T-helper 2 cell treated with Interferon-gamma antibody and Interleukin-4, amounts not matched to agents 5 μg/mL and 100 μg/mL, for 36 hours (primary cell): ENCODE measurements around the gene SLC25A34.

Source experiments
- DNase-seq: peaks from one replicate; pipeline ENCODE4 v3.0.0; 2021; ENCODE audit warnings: low spot score
- H3K27ac Mint-ChIP-seq: one replicate; pipeline ENCODE4 v1.8.0; 2021; ENCODE audit warnings: mild to moderate bottlenecking, mixed read lengths
- H3K27me3 Mint-ChIP-seq: one replicate; pipeline ENCODE4 v1.8.0; 2021; ENCODE audit warnings: low read depth, mixed read lengths
- H3K36me3 Mint-ChIP-seq: one replicate; pipeline ENCODE4 v1.8.0; 2021; ENCODE audit warnings: low read depth, mixed read lengths
- H3K4me1 Mint-ChIP-seq: one replicate; pipeline ENCODE4 v1.8.0; 2021; ENCODE audit warnings: low read depth, mixed read lengths
- H3K4me3 Mint-ChIP-seq: one replicate; pipeline ENCODE4 v1.8.0; 2022; ENCODE audit warnings: mild to moderate bottlenecking, moderate library complexity, mixed read lengths
- H3K9me3 Mint-ChIP-seq: one replicate; pipeline ENCODE4 v1.8.0; 2021; ENCODE audit warnings: mixed read lengths

SLC25A34 gene

GRCh38 chr1:15704526-15705183 is 31.4 kb upstream of the SLC25A34 start:
- no peaks in the 10 kb centered on the region for H3K27me3 Mint-ChIP-seq
- DNase-seq = no peak

GRCh38 chr1:15705184-15705566 is 30.9 kb upstream of the SLC25A34 start:
- peaks cover 4% of the 10 kb centered on the region for H3K36me3 Mint-ChIP-seq
- DNase-seq = no peak
- no peaks in the 10 kb centered on the region for H3K4me1 Mint-ChIP-seq
- H3K4me3 Mint-ChIP-seq = no peak overlapping the region
- no peaks in the 10 kb centered on the region for H3K27me3 Mint-ChIP-seq
- no peak overlapping the region for H3K27ac Mint-ChIP-seq
- H3K9me3 Mint-ChIP-seq = no peaks in the 10 kb centered on the region

More at GRCh38 chr1:15704526-15705183, 31.4 kb upstream of the SLC25A34 start:
- no peak overlapping the region for H3K4me3 Mint-ChIP-seq
- peaks cover 4% of the 10 kb centered on the region for H3K36me3 Mint-ChIP-seq
- no peaks in the 10 kb centered on the region for H3K4me1 Mint-ChIP-seq
- H3K27ac Mint-ChIP-seq = no peak overlapping the region
- no peaks in the 10 kb centered on the region for H3K9me3 Mint-ChIP-seq

- Mint-ChIP-seq H3K4me3 (no peak overlapping the region), H3K27ac (no peak overlapping the region), H3K4me1 (no peaks in the 10 kb centered on the region), H3K9me3 (no peaks in the 10 kb centered on the region), H3K36me3 (peaks cover 4% of the 10 kb centered on the region), H3K27me3 (no peaks in the 10 kb centered on the region)
- DNase-seq = no peak
Observed at GRCh38 chr1:15706751-15707150, 29.3 kb upstream of the SLC25A34 start.

GRCh38 chr1:15707239-15707925 is 28.7 kb upstream of the SLC25A34 start:
- Mint-ChIP-seq H3K4me1 (no peaks in the 10 kb centered on the region), H3K36me3 (peaks cover 4% of the 10 kb centered on the region), H3K27me3 (no peaks in the 10 kb centered on the region), H3K27ac (no peak overlapping the region), H3K4me3 (no peak overlapping the region), H3K9me3 (no peaks in the 10 kb centered on the region)
- DNase-seq = no peak

DNA sequence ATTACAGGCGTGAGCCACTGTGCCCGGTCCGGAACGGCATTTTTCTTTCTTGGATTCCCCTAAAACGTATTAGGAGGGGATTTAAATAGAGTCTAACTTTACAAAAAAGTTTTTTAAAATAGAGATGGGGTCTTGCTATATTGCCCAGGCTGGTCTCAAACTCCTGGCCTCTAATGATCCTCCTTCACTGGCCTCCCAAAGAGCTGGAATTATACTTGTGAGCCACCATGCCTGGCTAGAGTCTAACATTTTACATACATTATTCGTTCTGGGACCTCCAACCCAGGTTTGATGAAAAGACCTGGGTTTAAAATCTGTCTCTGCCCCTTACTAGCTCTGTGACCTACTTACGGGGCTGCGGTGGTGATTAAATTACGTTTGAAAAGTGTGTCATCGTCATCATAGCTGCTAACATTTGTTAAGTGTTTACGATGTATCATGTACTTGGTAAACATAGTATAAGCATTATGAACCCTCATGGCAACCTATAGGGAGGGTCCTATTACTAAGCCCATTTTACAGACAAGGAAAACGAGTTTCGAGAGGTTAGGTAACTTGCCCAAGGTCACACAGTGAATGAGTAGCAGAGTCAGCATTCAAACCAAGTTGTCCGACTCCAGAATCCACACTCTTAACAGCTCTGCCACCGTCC is 27.4 kb upstream of the SLC25A34 start:
- Mint-ChIP-seq H3K9me3 (no peaks in the 10 kb centered on the region), H3K36me3 (peaks cover 4% of the 10 kb centered on the region), H3K4me1 (no peaks in the 10 kb centered on the region), H3K4me3 (no peak overlapping the region), H3K27ac (no peak overlapping the region), H3K27me3 (no peaks in the 10 kb centered on the region)
- DNase-seq = no peak

DNA sequence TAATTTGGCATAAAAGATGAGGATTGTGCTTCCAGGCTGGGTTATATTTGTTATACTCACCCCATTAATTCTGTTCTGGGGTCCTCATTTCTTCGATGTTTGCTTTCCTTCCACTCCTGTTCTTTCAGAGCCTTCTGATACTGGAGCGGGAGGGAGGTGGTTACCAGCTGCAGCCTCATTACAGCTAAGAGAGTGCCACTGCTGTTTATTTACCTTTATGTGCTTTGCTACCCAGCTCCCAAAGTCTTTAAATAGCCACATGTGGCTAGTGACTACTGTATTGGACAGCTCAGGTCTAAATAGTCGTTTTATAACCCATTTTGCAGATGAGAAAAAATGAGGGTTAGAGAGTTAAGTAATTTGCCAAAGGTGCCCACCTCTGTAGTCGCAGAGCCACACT is 26.8 kb upstream of the SLC25A34 start:
- H3K9me3 Mint-ChIP-seq = no peaks in the 10 kb centered on the region
- peaks cover 4% of the 10 kb centered on the region for H3K36me3 Mint-ChIP-seq
- H3K27ac Mint-ChIP-seq = no peak overlapping the region
- no peaks in the 10 kb centered on the region for H3K27me3 Mint-ChIP-seq
- DNase-seq = no peak
- no peak overlapping the region for H3K4me3 Mint-ChIP-seq
- no peaks in the 10 kb centered on the region for H3K4me1 Mint-ChIP-seq

- Mint-ChIP-seq H3K4me1 (no peaks in the 10 kb centered on the region), H3K4me3 (no peak overlapping the region), H3K9me3 (no peaks in the 10 kb centered on the region), H3K36me3 (peaks cover 3% of the 10 kb centered on the region), H3K27me3 (no peaks in the 10 kb centered on the region), H3K27ac (no peak overlapping the region)
- DNase-seq = no peak
Observed at GRCh38 chr1:15712168-15712567, 23.9 kb upstream of the SLC25A34 start.

- no peaks in the 10 kb centered on the region for H3K4me1 Mint-ChIP-seq
Observed at GRCh38 chr1:15714406-15715136, 21.5 kb upstream of the SLC25A34 start.

GRCh38 chr1:15717418-15718125 is 18.5 kb upstream of the SLC25A34 start:
- no peaks in the 10 kb centered on the region for H3K4me1 Mint-ChIP-seq
- no peaks in the 10 kb centered on the region for H3K27me3 Mint-ChIP-seq
- no peak overlapping the region for H3K4me3 Mint-ChIP-seq
- H3K36me3 Mint-ChIP-seq = peaks cover 10% of the 10 kb centered on the region
- H3K9me3 Mint-ChIP-seq = no peaks in the 10 kb centered on the region
- no peak overlapping the region for H3K27ac Mint-ChIP-seq
- DNase-seq = no peak

More at GRCh38 chr1:15714406-15715136, 21.5 kb upstream of the SLC25A34 start:
- Mint-ChIP-seq H3K36me3 (peaks cover 6% of the 10 kb centered on the region), H3K4me3 (no peak overlapping the region), H3K9me3 (no peaks in the 10 kb centered on the region), H3K27me3 (no peaks in the 10 kb centered on the region), H3K27ac (no peak overlapping the region)
- no peak for DNase-seq

DNA sequence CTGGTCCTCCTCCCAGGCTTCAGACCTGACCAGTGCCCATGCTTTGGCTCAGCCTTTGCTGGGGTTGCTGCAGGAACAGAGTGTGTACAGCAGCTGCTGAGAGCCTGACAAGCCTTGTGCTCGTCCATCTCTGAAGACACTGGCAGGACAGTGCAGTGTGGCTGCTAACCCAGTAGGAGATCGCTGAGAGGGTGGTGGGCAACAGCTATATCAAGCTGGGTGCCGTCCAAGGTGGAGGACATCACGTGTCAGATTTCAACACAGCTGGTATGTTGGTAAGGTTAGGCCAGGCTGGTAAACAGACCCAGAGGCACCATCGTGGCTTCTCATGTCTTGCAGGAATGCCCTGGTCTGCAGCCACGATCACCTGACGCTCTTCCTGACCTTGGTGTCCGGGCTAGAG is 17.9 kb upstream of the SLC25A34 start:
- H3K36me3 Mint-ChIP-seq = peaks cover 10% of the 10 kb centered on the region
- DNase-seq = no peak
- no peaks in the 10 kb centered on the region for H3K27me3 Mint-ChIP-seq
- no peak overlapping the region for H3K27ac Mint-ChIP-seq
- H3K4me1 Mint-ChIP-seq = no peaks in the 10 kb centered on the region
- no peaks in the 10 kb centered on the region for H3K9me3 Mint-ChIP-seq
- no peak overlapping the region for H3K4me3 Mint-ChIP-seq

- Mint-ChIP-seq H3K4me1 (no peaks in the 10 kb centered on the region), H3K4me3 (no peak overlapping the region), H3K36me3 (peaks cover 10% of the 10 kb centered on the region), H3K27ac (no peak overlapping the region), H3K9me3 (no peaks in the 10 kb centered on the region), H3K27me3 (no peaks in the 10 kb centered on the region)
- no peak for DNase-seq
Observed at GRCh38 chr1:15719381-15720120, 16.5 kb upstream of the SLC25A34 start.

DNA sequence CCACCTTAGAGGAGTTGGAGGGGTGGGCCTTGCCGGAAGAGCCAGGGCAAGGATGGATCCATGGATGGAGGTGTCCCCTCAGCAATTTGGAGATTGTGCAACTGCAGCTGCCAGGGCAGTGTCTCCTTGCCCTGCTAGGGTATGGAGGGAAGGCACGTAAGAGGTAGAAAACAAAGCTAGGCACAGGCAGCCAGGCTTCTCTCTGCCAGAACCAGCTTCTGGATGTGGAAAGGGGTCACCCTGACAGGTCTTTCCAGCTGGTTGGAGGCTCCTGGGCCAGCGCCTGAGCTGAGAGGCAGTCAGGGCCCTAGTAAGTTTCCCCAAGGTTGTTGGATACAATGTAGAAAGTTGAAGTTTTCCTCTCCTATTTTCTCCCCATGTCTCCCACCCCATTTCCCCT is 15.2 kb upstream of the SLC25A34 start:
- no peak overlapping the region for H3K4me3 Mint-ChIP-seq
- H3K4me1 Mint-ChIP-seq = no peaks in the 10 kb centered on the region
- no peaks in the 10 kb centered on the region for H3K27me3 Mint-ChIP-seq
- no peak overlapping the region for H3K27ac Mint-ChIP-seq
- no peak for DNase-seq
- no peaks in the 10 kb centered on the region for H3K9me3 Mint-ChIP-seq
- peaks cover 10% of the 10 kb centered on the region for H3K36me3 Mint-ChIP-seq

- no peaks in the 10 kb centered on the region for H3K27me3 Mint-ChIP-seq
- H3K4me1 Mint-ChIP-seq = no peaks in the 10 kb centered on the region
- no peaks in the 10 kb centered on the region for H3K9me3 Mint-ChIP-seq
- H3K36me3 Mint-ChIP-seq = peaks cover 10% of the 10 kb centered on the region
- DNase-seq = no peak
- H3K27ac Mint-ChIP-seq = no peak overlapping the region
- no peak overlapping the region for H3K4me3 Mint-ChIP-seq
Observed at GRCh38 chr1:15722411-15722810, 13.6 kb upstream of the SLC25A34 start.
